Esophagus muscularis mucosa (tissue), 4 donors: ENCODE data around the gene STIMATE. TPM values are rescaled to one million over a fixed set of nuclear protein-coding genes. Genes with fewer than 3 reads are reported as not detected.

Experiments used
- DNase-seq: peaks from one replicate; pipeline ENCODE4 v3.0.0-alpha.2; 2017; ENCODE audit errors: extremely low spot score
- H3K27ac ChIP-seq, 4 donors: fragments of 200-600 bp; sonication (generic); replicated peaks in 1 of 4; 1 replicate in 3 of 4; 2 replicates in 1 of 4; pipeline ENCODE4 v1.5.1; 2016 to 2019; ENCODE audit warnings: mild to moderate bottlenecking in 1 of 4
- H3K27me3 ChIP-seq, 4 donors: fragments of 200-600 bp; sonication (generic); one replicate each; pipeline versions ENCODE4 v1.5.1 to v1.6.0; 2016 to 2019
- H3K36me3 ChIP-seq, 4 donors: fragments of 200-600 bp; sonication (generic); one replicate each; pipeline ENCODE4 v1.5.1; 2016 to 2019
- H3K4me1 ChIP-seq, 4 donors: fragments of 200-600 bp; sonication (generic); one replicate each; pipeline ENCODE4 v1.5.1; 2016 to 2019
- H3K4me3 ChIP-seq, 4 donors: fragments of 200-600 bp; sonication (generic); 1 replicate in 2 of 4; 2 replicates in 2 of 4; pipeline ENCODE4 v1.5.1; 2016 to 2019; ENCODE audit warnings: mild to moderate bottlenecking in 4 of 4, moderate library complexity in 1 of 4
- H3K9me3 ChIP-seq, 4 donors: fragments of 200-600 bp; sonication (generic); 1 replicate in 3 of 4; 2 replicates in 1 of 4; pipeline ENCODE4 v1.5.1; 2016 to 2019
- CTCF ChIP-seq, 3 experiments: fragments of 200-600 bp in 2 of 3; fragments of 450-650 bp in 1 of 3; sonication (generic) in 2 of 3; IDR thresholded peaks; one replicate each; pipeline ENCODE4 v1.5.1; 2017 to 2019; ENCODE audit warnings: antibody characterized with exemption in 3 of 3, mild to moderate bottlenecking in 2 of 3, moderate library complexity in 1 of 3
- EP300 ChIP-seq: sonication (generic); formaldehyde crosslinking; IDR thresholded peaks from one replicate; pipeline ENCODE4 v1.6.1; 2017; ENCODE audit warnings: antibody characterized with exemption
- POLR2A ChIP-seq: fragments of 450-650 bp; IDR thresholded peaks from one replicate; pipeline ENCODE4 v1.6.1; 2017; ENCODE audit warnings: antibody characterized with exemption, moderate library complexity, mild to moderate bottlenecking, low read depth
- POLR2AphosphoS5 ChIP-seq, 2 donors: sonication (generic); formaldehyde crosslinking; IDR thresholded peaks; one replicate each; pipeline ENCODE4 v1.6.1; 2017; ENCODE audit warnings: antibody characterized with exemption in 2 of 2
- WGBS: methylation state at CpG from one replicate; pipeline ENCODE4 v1.1.5; 2018; 5-methylcytosine and 5-hydroxymethylcytosine counted together
- intact Hi-C: fragments of 100-400 bp; cut with DNase I; formaldehyde crosslinking; loops from one replicate; pipeline ENCODE4 v1.15.1; 2023
- total RNA-seq, 4 donors: library from RNA; depleted of rRNA; stranded (reverse); fragments of >200 nt; gene quantifications; one replicate each; pipeline versions ENCODE4 v1.1.0 to v1.2.1, GENCODE V29; 2016

Gene STIMATE
- total RNA-seq, 4 donors from 2014 or later, result 10.4 to 23.6 (median 14.7) TPM

- no peak for DNase-seq
- Histone ChIP-seq H3K4me1 (peaks cover 0 to 13% (median 0%) of the 10 kb centered on the region in 4 donors), H3K27me3 (no peaks in the 10 kb centered on the region), H3K9me3 (no peaks in the 10 kb centered on the region), H3K27ac (no peak overlapping the region), H3K4me3 (no peak overlapping the region), H3K36me3 (peaks cover 0 to 17% (median 3%) of the 10 kb centered on the region in 4 donors)
- intact Hi-C loops, result no loop called here
- TF ChIP-seq POLR2AphosphoS5 (IDR thresholded peaks at IDR 0.05) (no peak), POLR2A (no peak), CTCF (IDR thresholded peaks at IDR 0.05) (no peak), EP300 (no peak)
- 71% methylated on average over 4 of the region's 4 CpGs for WGBS
These were observed 15.0 kb downstream of the STIMATE start for GRCh38 chr3:52882377-52882776.

- Histone ChIP-seq H3K27ac (no peak overlapping the region), H3K36me3 (peaks cover 0 to 17% (median 3%) of the 10 kb centered on the region in 4 donors), H3K4me1 (peaks cover 0 to 13% (median 0%) of the 10 kb centered on the region in 4 donors), H3K4me3 (no peak overlapping the region), H3K9me3 (no peaks in the 10 kb centered on the region), H3K27me3 (no peaks in the 10 kb centered on the region)
- WGBS, result 61% methylated on average over 4 of the region's 4 CpGs
- no peak for TF ChIP-seq POLR2AphosphoS5 (IDR thresholded peaks at IDR 0.05)
- intact Hi-C loops, result no loop called here
- DNase-seq, result no peak
These were observed 15.5 kb downstream of the STIMATE start for GRCh38 chr3:52881871-52882270.

- WGBS, result 89% methylated on average over 3 of the region's 3 CpGs
- DNase-seq, result no peak
- Histone ChIP-seq H3K4me3 (no peak overlapping the region), H3K27ac (no peak overlapping the region), H3K9me3 (no peaks in the 10 kb centered on the region), H3K36me3 (peaks cover 0 to 14% (median 2%) of the 10 kb centered on the region in 4 donors), H3K4me1 (peaks cover 0 to 20% (median 2%) of the 10 kb centered on the region in 4 donors), H3K27me3 (no peaks in the 10 kb centered on the region)
- no peak for TF ChIP-seq CTCF (IDR thresholded peaks at IDR 0.05)
- TF ChIP-seq POLR2A, result no peak
- TF ChIP-seq EP300, result no peak
- no peak for TF ChIP-seq POLR2AphosphoS5 (IDR thresholded peaks at IDR 0.05)
- intact Hi-C loops, result no loop called here
These were observed 16.9 kb downstream of the STIMATE start for GRCh38 chr3:52880474-52880873.

GRCh38 chr3:52880047-52880446, 17.3 kb downstream of the STIMATE start:
- H3K27me3 ChIP-seq, result no peaks in the 10 kb centered on the region
- no peak for TF ChIP-seq POLR2AphosphoS5 (IDR thresholded peaks at IDR 0.05)
- TF ChIP-seq CTCF (IDR thresholded peaks at IDR 0.05), result no peak
- no peak overlapping the region for H3K27ac ChIP-seq
- DNase-seq, result no peak
- H3K9me3 ChIP-seq, result no peaks in the 10 kb centered on the region
- H3K4me3 ChIP-seq, result no peak overlapping the region
- H3K36me3 ChIP-seq, result peaks cover 0 to 10% (median 0%) of the 10 kb centered on the region in 4 donors
- intact Hi-C loops, result no loop called here
- 96% methylated on average over 4 of the region's 5 CpGs for WGBS
- H3K4me1 ChIP-seq, result peaks cover 0 to 23% (median 2%) of the 10 kb centered on the region in 4 donors

- Histone ChIP-seq H3K27ac (no peak overlapping the region), H3K9me3 (no peaks in the 10 kb centered on the region), H3K4me1 (peaks cover 1 to 23% (median 3%) of the 10 kb centered on the region in 4 donors), H3K27me3 (no peaks in the 10 kb centered on the region), H3K4me3 (no peak overlapping the region), H3K36me3 (peaks cover 0 to 10% (median 0%) of the 10 kb centered on the region in 4 donors)
- WGBS, result 89% methylated on average over 3 of the region's 4 CpGs
- DNase-seq, result no peak
- TF ChIP-seq POLR2A (no peak), POLR2AphosphoS5 (IDR thresholded peaks at IDR 0.05) (no peak), EP300 (no peak), CTCF (IDR thresholded peaks at IDR 0.05) (no peak)
- intact Hi-C loops, result no loop called here
These were observed 17.8 kb downstream of the STIMATE start for GRCh38 chr3:52879581-52879980.
